Heart left ventricle (tissue), 16 donors: ENCODE data around the gene MMGT1. TPM values are rescaled to one million over a fixed set of nuclear protein-coding genes. Genes with fewer than 3 reads are reported as not detected.

Source experiments
- ATAC-seq, 4 donors: fragments of 200-7000 bp; cut with Tn5 transposase; one replicate each; pipeline ENCODE4 v1.9.1; 2020 to 2022; ENCODE audit warnings: moderate library complexity in 4 of 4, mild to moderate bottlenecking in 3 of 4, moderate number of reproducible peaks in 1 of 4
- DNase-seq, 5 donors: peaks; one replicate each; pipeline ENCODE4 v3.0.0-alpha.2; 2020
- H3K27ac ChIP-seq, 12 donors: fragments of 200-600 bp; sonication (generic) in 4 of 12; one replicate each; pipeline versions ENCODE4 v1.5.0 to v1.8.0; 2016 to 2022; ENCODE audit warnings: mild to moderate bottlenecking in 2 of 12
- H3K27me3 ChIP-seq, 9 donors: fragments of 200-600 bp; sonication (generic) in 2 of 9; one replicate each; pipeline versions ENCODE4 v1.5.1 to v1.8.0; 2016 to 2022; ENCODE audit warnings: mild to moderate bottlenecking in 3 of 9
- H3K36me3 ChIP-seq, 9 donors: fragments of 200-600 bp; sonication (generic) in 2 of 9; one replicate each; pipeline versions ENCODE4 v1.5.0 to v1.8.0; 2018 to 2022; ENCODE audit warnings: mild to moderate bottlenecking in 2 of 9
- H3K4me1 ChIP-seq, 12 donors: fragments of 200-600 bp; sonication (generic) in 4 of 12; one replicate each; pipeline versions ENCODE4 v1.5.0 to v1.8.0; 2016 to 2022; ENCODE audit warnings: mild to moderate bottlenecking in 3 of 12
- H3K4me3 ChIP-seq, 12 donors: fragments of 200-600 bp; sonication (generic) in 4 of 12; one replicate each; pipeline versions ENCODE4 v1.5.0 to v1.8.0; 2017 to 2022; ENCODE audit warnings: mild to moderate bottlenecking in 9 of 12, moderate library complexity in 4 of 12
- H3K9me3 ChIP-seq, 12 donors: fragments of 200-600 bp; sonication (generic) in 4 of 12; one replicate each; pipeline versions ENCODE4 v1.5.0 to v1.8.0; 2016 to 2022; ENCODE audit warnings: mild to moderate bottlenecking in 1 of 12
- CTCF ChIP-seq, 12 donors: fragments of 200-600 bp; sonication (generic) in 4 of 12; IDR thresholded peaks; one replicate each; pipeline versions ENCODE4 v1.5.0 to v1.8.0; 2018 to 2022; ENCODE audit warnings: antibody characterized with exemption in 12 of 12, mild to moderate bottlenecking in 5 of 12
- POLR2A ChIP-seq, 2 donors: fragments of 450-650 bp; IDR thresholded peaks; one replicate each; pipeline ENCODE4 v1.6.1; 2017; ENCODE audit warnings: antibody characterized with exemption in 2 of 2, mild to moderate bottlenecking in 2 of 2, moderate library complexity in 2 of 2
- WGBS, 4 donors: extraction: QIAGEN DNeasy Blood & Tissue Kit in 2 of 4; methylation state at CpG; one replicate each; pipeline versions ENCODE4 v1.1.5 to v1.1.7; 2013 to 2018; 5-methylcytosine and 5-hydroxymethylcytosine counted together
- intact Hi-C, 10 donors: fragments of 100-400 bp; cut with DNase I; formaldehyde crosslinking; loops; one replicate each; pipeline versions ENCODE4 v1.11.1 to v1.14.2; 2022
- long read RNA-seq, 3 donors: library from polyadenylated mRNA; unstranded; transcript quantifications; one replicate each; pipeline ENCODE4 v2.0.0, GENCODE V29; 2020 to 2021
- polyA plus RNA-seq, 2 donors: library from polyadenylated mRNA; stranded (reverse); fragments of 200-250 nt; gene quantifications; one replicate each; pipeline ENCODE4 v1.2.3, GENCODE V29; 2013
- total RNA-seq, 9 donors: library from RNA; depleted of rRNA in 2 of 9; stranded (reverse); fragments of >200 nt in 2 of 9; fragmentation: NEBNext Ultra II Directional in 3 of 9; extraction: Animal tissue kit (Norgen Biotek cat#: 25700) in 3 of 9; gene quantifications; one replicate each; pipeline versions ENCODE4 v1.1.0 to v1.2.4, GENCODE V29; 2016 to 2023
- donor health status: ischemic (EF 13 %, LVEDD 7.1; RV severe dilation, severe dysfunction).
- donor health status: healthy with polysubstance abuse.
- donor health status: DM: no; HTN: yes; CAD: no.
- donor health status: DM: no; HTN: no; CAD: no.
- donor health status: ischemic (EF 25% LVEDD 6.9; RV normal size, moderate dysfunction).
- donor health status: ischemic (EF 25% LVEDD 5.7; RV mildly dilated, moderate dysfunction).
- donor health status: healthy.
- donor health status: DM: yes; HTN: yes; CAD: no.
- donor health status: ischemic (EF 35%, LVEDD 5.7; RV mildly dilated, moderate dysfunction).
- donor health status: nonischemic (EF 11% LVEDD 7.7; RV severe dilation, severe dysfunction).
- donor health status: DM: yes; HTN: yes; CAD: no.
- donor health status: PGD.
- donor health status: ischemic (EF 29% LVEDD 5.4; RV normal size, mild dysfunction).
- donor health status: nonischemic (EF 23%, LVEDD 6.1; RV moderate dilation, normal function).

The MMGT1 gene
- 10 to 100 TPM; 22.8 to 34.4 (median 26.5) TPM for total RNA-seq
- polyA plus RNA-seq = 10 to 100 TPM in 1 of 2 donors, 1 to 10 TPM in 1; 1.6 to 28.6 TPM
- long read RNA-seq, donor 1, transcript MMGT1-201 (4 exons, 3,738 nt) = major isoform, 11 of 13 reads
- long read RNA-seq, donor 1, partial matches to known transcripts = 0 of 13 reads
- long read RNA-seq, donor 1, other reads (novel, unspliced or antisense) = 2 of 13 reads
- long read RNA-seq, donor 2, transcript MMGT1-201 (4 exons, 3,738 nt) = major isoform, 44 of 49 reads
- long read RNA-seq, donor 2, partial matches to known transcripts = 1 of 49 reads
- long read RNA-seq, donor 2, other reads (novel, unspliced or antisense) = 4 of 49 reads
- long read RNA-seq, donor 3, transcript MMGT1-201 (4 exons, 3,738 nt) = major isoform, 19 of 20 reads
- long read RNA-seq, donor 3, partial matches to known transcripts = 0 of 20 reads
- long read RNA-seq, donor 3, other reads (novel, unspliced or antisense) = 1 of 20 reads

DNA sequence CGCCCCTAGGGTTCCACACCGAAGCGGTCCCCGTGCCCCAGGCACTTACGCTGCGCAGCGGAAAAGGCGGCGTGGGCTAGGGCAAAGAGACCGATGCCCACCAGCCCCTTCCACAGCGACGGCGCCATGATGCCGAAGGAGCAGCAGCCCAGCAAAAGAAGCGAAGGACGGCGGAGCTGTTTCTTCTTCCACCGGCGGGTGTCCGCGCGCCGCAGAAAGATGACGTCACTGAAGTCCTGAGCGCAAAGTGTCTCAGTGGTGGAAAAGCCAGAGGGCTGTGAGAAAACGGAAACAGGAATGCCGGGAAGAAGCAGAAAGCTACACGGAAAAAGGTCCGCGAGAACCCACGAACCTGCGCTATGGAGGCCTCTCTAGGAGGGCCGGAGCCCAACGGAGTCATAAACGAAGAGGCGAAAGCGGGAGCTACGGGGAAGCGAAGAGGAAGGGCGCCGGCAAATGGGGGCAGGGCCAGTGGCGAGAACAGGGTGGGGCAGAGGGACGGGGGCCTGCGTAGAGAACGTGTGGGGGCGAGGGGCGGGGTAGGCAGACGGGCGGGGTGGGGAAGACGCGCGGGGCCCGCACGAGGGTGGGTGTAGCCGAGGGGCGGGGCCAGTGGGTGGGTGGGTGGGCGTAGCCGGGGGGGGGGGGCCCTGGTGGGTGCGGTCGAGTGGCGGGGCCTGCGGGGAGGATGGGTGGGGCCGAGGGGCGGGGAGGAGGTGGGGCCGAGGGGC, at the start of gene MMGT1:
Gene MMGT1, minus strand, starts transcription at position 441 of the 731 bp plus-strand sequence. Its CDS starts 313 bp downstream, at position 128.
- ATAC-seq (peak; percentile 87 to 95 (median 92)), DNase-seq (peak; percentile 86 to 89 (median 88))
- H3K27ac ChIP-seq = peak within 1 kb of the TSS; percentile 68 to 96 (median 91)
- H3K9me3 ChIP-seq = no peaks in the 10 kb centered on the region
- peaks cover 0 to 19% (median 8%) of the 10 kb centered on the region in 12 donors for H3K4me1 ChIP-seq
- intact Hi-C loops = no loop called here
- H3K4me3 ChIP-seq = peak within 1 kb of the TSS; percentile 30 to 93 (median 78)
- peaks cover 0 to 5% (median 0%) of the 10 kb centered on the region in 9 donors for H3K36me3 ChIP-seq
- H3K27me3 ChIP-seq = no peaks in the 10 kb centered on the region
- WGBS, 4 donors = 1 to 46% (median 19%) methylated on average over 39 to 59 of the region's 65 CpGs
- peak in 2 of 12 donors; percentile 3 to 5 for TF ChIP-seq CTCF (IDR thresholded peaks at IDR 0.05)
- TF ChIP-seq POLR2A (IDR thresholded peaks at IDR 0.05) = no peak

DNA sequence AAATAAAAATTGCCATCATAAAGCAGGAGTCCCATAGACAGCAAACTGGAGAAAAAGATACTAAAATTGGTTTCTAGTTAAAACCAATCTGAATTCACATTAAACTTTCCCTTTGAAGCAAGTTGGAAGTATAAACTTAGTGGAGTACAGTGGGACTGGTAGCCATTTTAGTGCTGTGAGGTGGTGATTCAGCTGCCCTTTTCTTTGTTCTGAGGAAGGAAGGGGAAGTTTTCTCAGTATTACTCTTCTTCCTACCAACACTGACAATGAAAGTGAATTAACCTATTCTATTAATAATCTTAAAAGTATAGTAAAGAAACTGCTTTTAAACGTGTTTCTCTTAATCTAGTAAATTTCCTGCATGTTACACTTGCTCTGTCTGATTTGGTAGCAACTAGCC, 48.1 kb upstream of the MMGT1 start:
- H3K4me3 ChIP-seq = no peak overlapping the region
- no peaks in the 10 kb centered on the region for H3K4me1 ChIP-seq
- no peak for DNase-seq
- H3K27me3 ChIP-seq = peaks cover 0 to 12% (median 0%) of the 10 kb centered on the region in 9 donors
- 39 to 74% (median 58%) methylated on average over 1 of the region's 1 CpG for WGBS, 4 donors
- no peaks in the 10 kb centered on the region for H3K9me3 ChIP-seq
- peaks cover 0 to 57% (median 21%) of the 10 kb centered on the region in 9 donors for H3K36me3 ChIP-seq
- intact Hi-C loops = loop anchor here in 2 of 10 donors (10.0 kb wide), 2 partner anchors 253 to 553 kb away; no protein-coding TSS in a partner anchor
- H3K27ac ChIP-seq = no peak overlapping the region
- TF ChIP-seq POLR2A (IDR thresholded peaks at IDR 0.05) (no peak), CTCF (IDR thresholded peaks at IDR 0.05) (no peak)
- no peak for ATAC-seq

DNA sequence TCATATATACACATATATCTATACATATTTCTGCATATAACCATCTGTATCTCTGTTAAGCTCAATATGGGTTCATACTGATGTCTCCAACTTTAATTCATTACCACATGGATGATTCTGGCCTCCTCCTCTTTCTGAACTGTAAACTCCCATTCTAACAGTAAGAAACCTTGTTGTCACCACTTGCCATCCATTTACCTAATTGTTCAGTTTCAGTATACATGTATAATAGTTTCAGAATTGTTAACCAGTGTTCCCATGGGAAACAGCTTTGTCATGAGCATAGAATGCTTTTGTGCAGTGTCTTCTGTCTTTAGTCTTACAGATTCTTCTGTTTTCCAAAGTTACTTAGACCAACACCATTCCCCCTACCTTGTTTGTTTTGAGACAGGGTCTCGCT, 47.4 kb upstream of the MMGT1 start:
- intact Hi-C loops = loop anchor here in 2 of 10 donors (10.0 kb wide), 2 partner anchors 254 to 554 kb away; no protein-coding TSS in a partner anchor
- H3K36me3 ChIP-seq = peaks cover 0 to 62% (median 26%) of the 10 kb centered on the region in 9 donors

More for the DNA sequence above, 47.4 kb upstream of the MMGT1 start:
- no peak overlapping the region for H3K27ac ChIP-seq
- 77 to 100% (median 96%) methylated on average over 1 of the region's 1 CpG for WGBS, 4 donors
- TF ChIP-seq POLR2A (IDR thresholded peaks at IDR 0.05) (no peak), CTCF (IDR thresholded peaks at IDR 0.05) (no peak)
- no peaks in the 10 kb centered on the region for H3K4me1 ChIP-seq
- ATAC-seq (no peak), DNase-seq (no peak)
- peaks cover 0 to 12% (median 0%) of the 10 kb centered on the region in 9 donors for H3K27me3 ChIP-seq
- no peak overlapping the region for H3K4me3 ChIP-seq
- no peaks in the 10 kb centered on the region for H3K9me3 ChIP-seq
